SH-SY5Y (cell line): ENCODE measurements around the gene MFGE8.

Experiments used
- GATA2 ChIP-seq: IDR thresholded peaks from 2 replicates; pipeline ENCODE4 v1.6.1; 2011; ENCODE audit warnings: mild to moderate bottlenecking, low read depth, low read length
- GATA3 ChIP-seq: IDR thresholded peaks from 2 replicates; pipeline ENCODE4 v1.6.1; 2011; ENCODE audit warnings: low read depth, mild to moderate bottlenecking, low read length, moderate library complexity

DNA sequence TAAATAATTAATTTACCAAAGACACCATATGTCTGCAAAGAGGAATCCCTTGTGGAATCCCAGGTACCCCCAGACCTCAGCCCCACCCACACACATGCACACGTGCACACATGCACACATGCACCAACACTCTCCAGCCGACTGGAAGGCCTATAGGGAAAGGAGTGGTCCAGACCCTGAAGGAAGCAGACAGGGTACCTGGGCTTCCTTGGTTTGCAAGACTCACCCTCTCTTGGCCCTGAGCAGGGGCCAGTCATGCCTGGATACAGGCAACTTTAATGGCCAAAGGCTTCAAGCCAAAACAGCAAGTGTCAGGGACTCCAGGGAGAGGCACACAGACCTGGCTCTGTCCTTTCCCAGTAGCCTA, 8.9 kb downstream of the MFGE8 start:
- TF ChIP-seq GATA2 = no peak
- TF ChIP-seq GATA3 = no peak
